A673 (cell line): ENCODE results near the gene HOOK2.

Experiments
- EZH2 ChIP-seq: fragments of 200-600 bp; sonication (generic); IDR thresholded peaks from 2 replicates; pipeline ENCODE4 v1.6.1; 2017; ENCODE audit warnings: borderline replicate concordance, low read depth, mild to moderate bottlenecking, mixed read lengths, antibody characterized with exemption, low read length; ENCODE audit not compliant: poor library complexity, severe bottlenecking
- TF ChIP-seq, protein P1 (sequence below): fragments of 300-800, 200-600 bp; sonication (generic); conservative IDR thresholded peaks from 2 replicates; pipeline ENCODE4 v1.5.1; 2017; ENCODE audit warnings: low read depth, mild to moderate bottlenecking, antibody characterized with exemption, low read length, moderate library complexity, mixed read lengths

DNA sequence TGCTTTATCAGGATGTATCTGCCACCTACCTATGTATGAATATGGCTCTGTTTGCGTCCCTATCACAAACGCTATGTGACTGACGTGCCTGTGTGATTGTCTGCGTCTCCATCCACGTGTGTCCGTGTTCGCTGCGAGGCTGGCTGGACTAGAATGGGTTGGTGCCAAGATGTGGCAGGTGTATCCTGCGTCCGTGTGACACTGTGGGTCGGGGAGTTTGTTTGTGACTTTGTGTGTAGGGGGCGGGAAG, 6.7 kb upstream of the HOOK2 start:
- TF ChIP-seq EZH2 = no peak
- TF ChIP-seq, protein P1, sequence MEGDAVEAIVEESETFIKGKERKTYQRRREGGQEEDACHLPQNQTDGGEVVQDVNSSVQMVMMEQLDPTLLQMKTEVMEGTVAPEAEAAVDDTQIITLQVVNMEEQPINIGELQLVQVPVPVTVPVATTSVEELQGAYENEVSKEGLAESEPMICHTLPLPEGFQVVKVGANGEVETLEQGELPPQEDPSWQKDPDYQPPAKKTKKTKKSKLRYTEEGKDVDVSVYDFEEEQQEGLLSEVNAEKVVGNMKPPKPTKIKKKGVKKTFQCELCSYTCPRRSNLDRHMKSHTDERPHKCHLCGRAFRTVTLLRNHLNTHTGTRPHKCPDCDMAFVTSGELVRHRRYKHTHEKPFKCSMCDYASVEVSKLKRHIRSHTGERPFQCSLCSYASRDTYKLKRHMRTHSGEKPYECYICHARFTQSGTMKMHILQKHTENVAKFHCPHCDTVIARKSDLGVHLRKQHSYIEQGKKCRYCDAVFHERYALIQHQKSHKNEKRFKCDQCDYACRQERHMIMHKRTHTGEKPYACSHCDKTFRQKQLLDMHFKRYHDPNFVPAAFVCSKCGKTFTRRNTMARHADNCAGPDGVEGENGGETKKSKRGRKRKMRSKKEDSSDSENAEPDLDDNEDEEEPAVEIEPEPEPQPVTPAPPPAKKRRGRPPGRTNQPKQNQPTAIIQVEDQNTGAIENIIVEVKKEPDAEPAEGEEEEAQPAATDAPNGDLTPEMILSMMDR = no peak
